Measurements from ENCODE around the gene KDM2B. TPM values are rescaled to one million over a fixed set of nuclear protein-coding genes. Genes with fewer than 3 reads are reported as not detected.

The KDM2B gene
- total and polyA plus RNA-seq, 10 of the 15 experiments (the other 5 are each of a cell fraction or from before 2014, with no cell fraction given) = 13.6 to 124 (median 40.4) TPM

- H3K36me3 ChIP-seq (ENCODE audit: control insufficient read depth in 2 of 2, insufficient read depth in 2 of 2, low read length in 1 of 2) = no peaks in the 10 kb centered on the region; a peak in 1 of 4 replicates
- WGBS (ENCODE audit: insufficient coverage, insufficient replicate concordance, low lambda C conversion rate, missing lambda C conversion rate) = 22% methylated on average over 5 of the region's 5 CpGs
- ChIA-PET SMC1A (ENCODE audit: uncharacterized antibody, unreplicated experiment) (interaction anchor here (0.9 to 1.6 kb wide), 3 partner anchors 13 to 37 kb away, joined by 3 to 7 read pairs (median 4); no protein-coding TSS in a partner anchor), POLR2A (interaction anchor here (0.7 to 7.2 kb wide), 5 partner anchors 8 to 90 kb away, joined by 3 to 87 read pairs (median 5); partner anchors contain the start of gene KDM2B), CTCF (interaction anchor here (0.6 to 1.6 kb wide), 5 partner anchors 14 to 143 kb away, joined by 3 to 6 read pairs (median 5); no protein-coding TSS in a partner anchor), RAD21 (ENCODE audit: unreplicated experiment) (interaction anchor here (0.9 to 1.6 kb wide), 4 partner anchors 12 to 41 kb away, joined by 3 to 9 read pairs (median 4); no protein-coding TSS in a partner anchor)
- ATAC-seq (no peak), DNase-seq (ENCODE audit: low read depth, low spot score) (no peak), FAIRE-seq (peak; percentile 57)
- in situ Hi-C loops (cut with MboI) = no loop called here
- BruUV-seq (replicated peaks) = no TSS peak
- H2AFZ ChIP-seq (ENCODE audit: control insufficient read depth, low read depth, low read length) = no peak overlapping the region; the same call in 1 of the 2 replicates
- H3K4me3 ChIP-seq = peak overlapping the region; percentile 78
- H3K4me1 ChIP-seq (ENCODE audit: control insufficient read depth, insufficient read depth, low read length) = peaks cover 20% of the 10 kb centered on the region
- H3K4me2 ChIP-seq (ENCODE audit: control insufficient read depth, insufficient read depth) = peak overlapping the region; percentile 97
- peak overlapping the region; percentile 95 for H3K27ac ChIP-seq (ENCODE audit: control insufficient read depth, insufficient read depth)
- intact Hi-C loops (cut with micrococcal nuclease; ENCODE audit: unreplicated experiment) = loop anchor here (5.0 kb wide), 2 partner anchors 36 to 264 kb away; partner anchors contain the start of gene SETD1B
- H3K9me3 ChIP-seq (replicated peaks; ENCODE audit: control insufficient read depth, insufficient read depth, low read length) = no peaks in the 10 kb centered on the region
- H3K9ac ChIP-seq (ENCODE audit: control insufficient read depth, insufficient read depth, low read length) = peak overlapping the region; percentile 80; the same call in 1 of the 2 replicates
- H3K27me3 ChIP-seq (replicated peaks in 1 of 2; ENCODE audit: control insufficient read depth in 2 of 2, insufficient read depth in 2 of 2, low read length in 1 of 2) = no peaks in the 10 kb centered on the region
- H3K79me2 ChIP-seq (ENCODE audit: control insufficient read depth, insufficient read depth, low read length) = peaks cover 25% of the 10 kb centered on the region
- no peaks in the 10 kb centered on the region for H4K20me1 ChIP-seq (ENCODE audit: control insufficient read depth, insufficient read depth)
- no peak for TF ChIP-seq FOXM1 (IDR thresholded peaks at IDR 0.05; ENCODE audit: low read depth, low read length)
- no peak for TF ChIP-seq ZNF207 (IDR thresholded peaks at IDR 0.05; ENCODE audit: borderline replicate concordance)
- TF ChIP-seq MAX (IDR thresholded peaks at IDR 0.05; ENCODE audit: low read depth, low read length) = no peak
- no peak for TF ChIP-seq SMARCA5 (IDR thresholded peaks at IDR 0.05)
- no peak for TF ChIP-seq IKZF1 (conservative IDR thresholded peaks at IDR 0.05)
- no peak for TF ChIP-seq ELK1 (IDR thresholded peaks at IDR 0.05; ENCODE audit: low read depth, low read length)
- no peak for TF ChIP-seq ZBTB40 (IDR thresholded peaks at IDR 0.05; ENCODE audit: borderline replicate concordance)
- TF ChIP-seq HDGF (IDR thresholded peaks at IDR 0.05) = 0 out of 2 replicates have a peak, but pooled peaks have one; percentile 48
- TF ChIP-seq NFYB (IDR thresholded peaks at IDR 0.05; ENCODE audit: insufficient read depth, low read depth, low read length) = peak; percentile 47; the same call in 1 of the 2 replicates
- TF ChIP-seq RUNX3 (IDR thresholded peaks at IDR 0.05; ENCODE audit: low read length) = peak; percentile 30; the same call in 1 of the 2 replicates
- TF ChIP-seq MLLT1 (IDR thresholded peaks at IDR 0.05) = no peak
- no peak for TF ChIP-seq TAF1 (IDR thresholded peaks at IDR 0.05; ENCODE audit: borderline replicate concordance, low read depth, low read length)
- no peak for TF ChIP-seq FOS (IDR thresholded peaks at IDR 0.05; ENCODE audit: borderline replicate concordance, extremely low read depth, insufficient read length)
- no peak for TF ChIP-seq ZBTB33 (IDR thresholded peaks at IDR 0.05)
- TF ChIP-seq RELA (IDR thresholded peaks at IDR 0.05; ENCODE audit: borderline replicate concordance, partially characterized antibody) = no peak
- no peak for TF ChIP-seq NBN (IDR thresholded peaks at IDR 0.05)
Measured at GRCh38 chr12:121538699-121539061, 42.1 kb downstream of the KDM2B start.

Data from GM12878 (cell line).